NOMO-1 treated with dmso at 0.1 percent for 144 hours (cell line): ENCODE measurements around the gene SOS2.
"Not testable (repeated sequence)": the region's sequence is repeated elsewhere in the genome, so short reads cannot be mapped to it uniquely, and the experiment has no call there.

Experiments used
- DNase-seq: peaks from one replicate; lab custom pipeline; 2025; ENCODE audit not compliant: unreplicated experiment; lab: John Stamatoyannopoulos, UW

Gene SOS2

DNA sequence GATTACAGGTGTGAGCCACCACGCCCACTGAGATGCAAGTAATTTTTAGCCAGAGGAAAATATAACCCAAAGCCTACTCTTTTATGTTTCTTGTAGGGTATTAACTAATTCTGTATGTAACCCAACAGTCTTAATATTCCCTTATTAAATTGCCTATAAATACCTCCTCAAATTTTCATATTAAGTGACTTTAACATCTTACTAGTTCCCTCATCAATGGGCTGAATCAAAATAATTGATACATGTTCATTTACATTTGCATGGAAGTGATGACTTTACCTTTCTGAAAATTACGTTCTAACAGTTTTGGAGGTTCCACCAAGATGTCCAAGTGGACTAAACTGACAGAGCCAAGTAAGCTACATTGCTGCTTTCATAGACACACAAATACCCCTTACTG lies 3.1 kb downstream of the SOS2 start:
- DNase-seq, result no peak

DNA sequence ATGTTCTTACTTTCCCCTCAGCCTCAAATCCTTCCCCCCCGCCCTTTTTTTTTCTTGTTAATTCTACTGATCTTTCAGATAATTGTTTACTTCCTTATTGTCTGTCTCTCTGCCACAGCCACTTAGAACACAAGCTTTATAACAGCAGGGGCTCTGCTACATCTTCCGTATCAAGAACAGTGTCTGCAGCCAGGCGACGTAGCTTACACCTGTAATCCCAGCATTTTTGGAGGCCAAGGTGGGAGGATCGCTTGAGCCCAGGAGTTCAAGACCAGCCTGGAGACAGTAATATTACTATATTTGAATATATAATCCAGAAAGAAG lies 5.4 kb downstream of the SOS2 start:
- peak; percentile 22 for DNase-seq

DNA sequence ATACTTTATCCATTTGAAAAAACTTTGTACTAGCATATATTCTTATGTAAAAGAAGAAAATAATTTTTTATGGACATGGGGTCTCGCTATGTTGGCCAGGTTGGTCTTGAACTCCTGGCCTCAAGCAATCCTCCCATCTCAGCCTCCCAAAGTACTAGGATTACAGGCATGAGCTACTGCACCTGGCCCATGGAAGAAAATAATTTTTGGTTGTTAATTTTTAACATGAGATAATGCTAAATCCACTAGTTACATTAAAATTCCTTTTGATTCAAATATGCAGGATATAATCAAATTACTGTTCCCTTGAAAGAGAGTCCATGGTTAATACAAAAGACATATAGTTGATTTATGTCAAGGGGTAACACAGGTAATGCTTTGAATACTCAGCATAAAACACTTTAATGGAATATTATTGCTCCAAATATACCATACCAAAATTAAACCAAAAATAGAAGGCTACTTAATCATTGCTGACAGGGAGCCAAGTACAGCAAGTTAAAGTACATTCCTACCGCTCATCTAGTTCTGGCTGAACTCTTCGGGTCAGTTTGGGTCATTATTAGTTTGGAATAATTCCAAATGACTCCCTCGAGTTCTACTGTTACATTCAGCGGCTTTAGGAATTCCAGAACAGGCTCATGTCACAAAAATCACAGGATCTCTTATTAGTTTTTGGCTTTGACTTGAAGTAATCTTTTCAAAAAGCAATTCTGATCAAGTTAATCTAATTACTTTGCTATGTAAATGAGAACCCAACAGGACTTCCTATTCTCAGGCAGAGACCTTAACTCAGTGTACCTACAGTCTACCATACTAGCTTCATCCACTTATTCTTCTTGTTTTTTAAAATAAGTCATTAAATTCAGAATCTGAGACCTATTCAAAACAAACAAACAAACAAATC lies 6.1 kb downstream of the SOS2 start:
- no peak for DNase-seq

DNA sequence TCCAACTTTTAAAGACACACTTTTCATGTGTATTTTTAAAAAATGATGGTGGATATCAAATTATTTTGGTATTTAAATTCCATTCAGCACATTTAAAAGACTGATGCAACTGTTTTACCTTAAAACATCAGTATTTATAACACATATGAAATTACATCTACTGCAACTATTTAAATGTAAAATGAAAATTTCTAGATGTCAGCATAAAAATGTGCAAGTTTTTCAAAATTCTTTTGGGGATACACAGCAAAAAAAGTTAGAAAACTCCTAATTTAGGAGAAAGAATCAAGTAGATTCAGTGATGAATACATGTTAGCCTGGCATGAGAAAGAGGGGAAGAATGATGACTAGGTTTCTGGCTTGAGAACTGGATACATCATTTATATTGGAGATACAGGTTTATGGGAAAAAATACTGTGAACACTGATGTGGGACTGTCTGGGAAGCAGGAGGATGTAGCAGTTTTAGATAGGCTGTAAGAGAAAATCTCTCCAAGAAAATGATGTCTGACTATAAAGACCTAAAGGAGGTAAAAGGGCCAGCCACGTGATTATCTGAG lies 9.2 kb downstream of the SOS2 start:
- no peak for DNase-seq

DNA sequence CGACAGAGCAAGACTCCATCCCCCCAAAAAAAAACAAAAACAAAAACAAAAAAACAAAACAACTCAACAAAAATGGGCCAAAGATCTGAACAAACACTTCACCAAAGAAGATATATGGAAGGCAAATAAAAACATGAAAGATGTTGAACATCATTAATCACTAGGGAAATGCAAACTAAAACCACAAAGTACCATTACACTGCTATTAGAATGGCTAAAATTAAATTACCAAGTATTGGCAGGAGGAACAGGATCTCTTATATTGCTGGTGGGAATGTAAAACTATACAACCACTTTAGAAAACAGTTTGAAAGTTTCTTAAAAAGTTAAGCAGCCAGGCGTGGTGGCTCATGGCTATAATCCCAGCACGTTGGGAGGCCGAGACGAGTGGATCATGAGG lies 12.9 kb downstream of the SOS2 start:
- no peak for DNase-seq

DNA sequence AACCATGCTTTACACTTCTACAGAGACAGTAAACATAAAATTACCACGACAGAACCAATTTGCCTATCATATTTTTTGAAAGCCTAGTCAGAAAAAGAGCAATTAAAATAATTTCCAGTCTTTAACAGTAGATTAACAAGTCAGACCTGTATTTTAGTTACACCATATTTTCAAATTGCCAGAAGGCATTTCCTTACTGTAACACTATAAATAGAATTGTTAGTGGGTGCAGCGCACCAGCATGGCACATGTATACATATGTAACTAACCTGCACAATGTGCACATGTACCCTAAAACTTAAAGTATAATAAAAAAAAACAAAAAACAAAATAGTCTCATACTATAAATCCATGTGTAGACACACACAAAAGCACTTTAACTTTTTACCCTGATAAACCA lies 16.0 kb downstream of the SOS2 start:
- no peak for DNase-seq

DNA sequence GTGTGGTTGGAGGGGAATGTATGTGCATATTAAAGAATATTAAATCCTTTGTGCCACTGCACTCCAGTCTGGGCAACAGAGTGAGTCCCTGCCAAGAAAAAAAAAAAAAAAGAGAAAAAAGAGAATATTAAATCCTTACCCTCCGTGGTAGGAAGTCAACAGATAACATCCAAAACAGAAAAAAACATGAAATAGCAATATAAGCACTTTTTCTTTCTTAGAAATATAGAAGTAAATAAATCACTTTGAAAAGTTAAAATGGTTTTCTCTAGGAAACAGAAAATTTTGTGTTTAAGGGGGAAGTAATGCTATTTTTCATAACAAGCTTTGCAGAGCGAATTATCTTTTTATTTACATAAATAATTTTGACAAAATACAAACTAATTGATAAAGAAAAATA lies 17.6 kb downstream of the SOS2 start:
- no peak for DNase-seq

DNA sequence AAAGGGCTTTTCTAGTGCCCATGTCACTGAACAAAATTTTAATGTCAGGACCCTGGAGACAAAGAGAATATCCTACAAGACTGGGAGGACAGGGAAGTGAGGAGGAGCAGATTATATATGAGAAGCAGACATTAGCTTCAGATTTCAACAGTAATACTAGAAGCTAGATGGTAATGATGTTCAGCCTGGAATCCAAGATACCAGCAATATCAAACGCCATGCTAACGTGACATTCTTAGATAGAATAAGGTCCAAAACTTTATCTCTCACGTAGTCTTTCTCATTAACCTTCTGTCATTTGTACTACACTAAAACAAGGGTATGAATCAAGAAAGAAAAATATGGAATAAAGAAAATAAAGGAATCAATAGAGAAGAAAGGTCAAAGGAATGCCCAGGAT lies 18.7 kb downstream of the SOS2 start:
- DNase-seq, result no peak

DNA sequence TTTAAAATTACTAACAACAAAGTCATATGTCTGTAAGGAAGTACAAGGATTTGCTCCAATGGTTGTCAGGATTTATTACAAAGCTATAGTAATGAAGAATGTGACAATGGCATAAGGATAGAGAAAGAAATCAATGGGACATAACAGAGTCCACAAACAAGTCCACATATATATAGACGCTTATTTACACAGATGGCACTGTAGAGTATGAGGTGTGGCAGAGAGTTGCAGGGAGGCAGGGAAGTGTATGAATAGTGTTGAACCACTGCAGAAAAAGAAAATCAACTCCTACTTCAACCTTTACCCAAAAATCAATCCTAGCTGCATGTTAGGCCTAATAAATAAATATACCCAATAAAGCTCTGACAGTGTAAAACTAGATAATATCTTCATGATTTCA lies 21.3 kb downstream of the SOS2 start:
- no peak for DNase-seq

DNA sequence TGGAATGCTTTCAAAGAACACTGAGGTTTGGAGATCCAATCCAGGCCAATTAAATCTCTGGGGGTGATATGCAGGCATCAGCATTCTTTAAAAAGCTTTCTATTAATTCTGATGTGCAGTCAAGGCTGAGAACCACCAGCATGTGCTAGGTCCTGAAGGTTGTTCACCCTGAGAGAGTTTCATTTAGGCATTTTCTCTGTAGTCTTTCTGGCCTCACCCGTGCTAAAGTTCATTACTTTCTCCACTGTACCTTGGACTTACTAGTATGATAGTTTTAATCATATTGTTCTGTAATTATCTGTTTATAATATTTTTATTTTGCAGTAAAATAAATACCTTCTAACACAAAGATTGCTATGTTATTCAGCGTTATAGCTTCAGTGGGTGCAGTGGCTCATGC lies 32.9 kb downstream of the SOS2 start:
- DNase-seq, result no peak

DNA sequence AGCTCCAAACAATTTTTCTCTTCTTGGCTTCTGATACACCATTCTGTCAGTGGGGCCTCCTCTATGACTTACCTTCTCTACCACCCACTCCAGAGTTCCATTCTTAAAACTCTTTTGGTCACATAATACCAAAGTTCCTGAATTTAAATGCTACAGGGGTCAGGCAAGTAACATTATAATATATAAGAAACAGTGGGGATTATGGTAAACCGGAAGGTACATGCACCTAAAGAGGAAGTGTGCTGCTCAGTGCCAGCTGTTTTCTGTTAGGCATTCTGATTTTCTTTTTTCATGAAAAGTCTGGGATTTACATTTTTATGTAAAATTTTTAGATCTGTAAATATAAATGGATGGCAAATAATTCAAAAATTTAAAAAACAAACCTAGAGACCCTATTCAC lies 39.9 kb downstream of the SOS2 start:
- peak; percentile 4 for DNase-seq

DNA sequence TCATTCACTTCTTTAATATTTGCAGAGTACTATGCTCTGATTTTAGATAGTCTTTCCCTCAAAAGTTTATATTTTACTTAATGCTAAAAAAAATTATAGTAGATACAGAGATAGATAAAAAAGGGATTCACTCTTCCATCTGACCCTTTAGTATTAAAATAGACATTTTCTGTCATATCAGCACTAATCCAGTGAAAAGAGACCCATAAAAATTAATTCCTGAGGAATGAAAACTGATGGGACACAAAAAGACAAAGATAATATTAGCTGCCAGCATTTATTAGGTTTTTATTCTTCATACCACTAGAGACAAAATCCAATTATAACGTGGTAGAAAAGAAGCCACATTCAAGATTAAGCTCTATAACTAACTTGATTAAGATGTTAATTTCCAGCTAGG lies 45.3 kb downstream of the SOS2 start:
- DNase-seq, result no peak

DNA sequence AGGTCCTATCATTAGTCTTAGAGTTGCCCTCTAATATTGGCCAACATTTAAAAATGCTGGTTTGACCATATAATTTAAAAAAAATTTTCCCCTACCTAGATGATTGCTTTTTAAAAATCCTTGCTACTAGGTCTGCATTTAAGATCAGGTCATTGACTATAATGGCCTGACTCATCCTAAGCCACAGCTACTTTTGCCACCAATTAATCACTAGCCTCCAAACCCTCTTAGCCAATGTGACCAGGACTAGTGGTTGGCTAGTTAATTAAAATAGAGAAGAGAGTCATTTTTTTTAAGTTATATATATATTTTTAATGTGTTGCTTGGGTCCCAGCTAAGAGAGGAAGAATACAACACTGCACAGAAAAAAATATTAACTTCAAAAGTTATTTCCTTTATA lies 57.5 kb downstream of the SOS2 start:
- no peak for DNase-seq

DNA sequence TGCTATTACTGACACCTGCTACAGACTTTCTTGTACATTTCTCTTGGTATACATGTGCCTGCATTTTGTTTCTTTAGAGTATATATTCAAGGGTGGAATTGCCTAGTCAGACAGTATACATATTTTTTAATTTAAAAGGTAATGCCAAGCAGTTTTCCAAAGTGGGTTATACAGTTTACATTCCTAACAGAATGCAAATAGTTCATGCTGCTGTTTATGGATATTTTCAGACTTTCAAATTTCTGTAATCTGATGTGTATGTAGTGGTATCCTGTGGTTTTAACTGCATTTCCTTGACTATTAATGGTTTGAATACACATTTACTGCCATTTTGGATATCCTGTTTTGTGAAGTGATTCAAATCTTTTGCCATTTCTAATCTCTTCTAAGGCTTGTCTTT lies 59.5 kb downstream of the SOS2 start:
- no peak for DNase-seq

DNA sequence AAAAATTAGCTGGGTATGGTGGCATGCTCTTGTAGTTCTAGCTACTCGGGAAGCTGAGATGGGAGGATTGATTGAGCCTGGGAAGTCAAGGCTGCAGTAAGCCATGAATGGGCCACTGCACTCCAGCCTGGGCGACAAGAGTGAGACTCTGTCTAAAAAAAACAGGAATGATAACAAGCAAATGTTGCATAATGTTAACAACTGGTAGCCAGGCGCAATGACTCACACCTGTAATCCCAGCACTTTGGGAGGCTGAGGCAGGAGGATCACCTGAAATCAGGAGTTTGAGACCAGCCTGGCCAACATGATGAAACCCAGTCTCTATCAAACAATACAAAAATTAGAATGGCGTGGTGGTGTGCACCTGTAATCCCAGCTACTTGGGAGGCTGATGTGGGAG lies 64.0 kb downstream of the SOS2 start:
- not testable (repeated sequence) for DNase-seq

DNA sequence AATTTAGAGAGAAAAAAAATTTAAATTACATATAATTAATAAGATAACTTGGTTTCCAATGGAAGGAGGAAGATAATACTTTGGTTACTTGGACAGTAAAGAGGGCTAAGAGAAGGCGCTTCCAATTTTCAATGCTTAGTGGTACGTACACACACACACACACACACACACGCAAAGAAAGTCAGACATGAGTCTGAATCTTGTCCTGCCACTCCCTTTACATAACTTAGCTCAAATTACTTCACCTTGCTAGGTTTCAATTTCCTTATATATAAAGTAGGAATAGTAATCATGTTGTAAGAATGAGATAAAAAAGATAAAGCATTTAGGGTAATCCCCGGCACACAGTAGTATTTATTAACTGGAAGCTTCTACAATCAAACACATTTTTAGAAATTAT lies 75.3 kb downstream of the SOS2 start:
- DNase-seq, result no peak

DNA sequence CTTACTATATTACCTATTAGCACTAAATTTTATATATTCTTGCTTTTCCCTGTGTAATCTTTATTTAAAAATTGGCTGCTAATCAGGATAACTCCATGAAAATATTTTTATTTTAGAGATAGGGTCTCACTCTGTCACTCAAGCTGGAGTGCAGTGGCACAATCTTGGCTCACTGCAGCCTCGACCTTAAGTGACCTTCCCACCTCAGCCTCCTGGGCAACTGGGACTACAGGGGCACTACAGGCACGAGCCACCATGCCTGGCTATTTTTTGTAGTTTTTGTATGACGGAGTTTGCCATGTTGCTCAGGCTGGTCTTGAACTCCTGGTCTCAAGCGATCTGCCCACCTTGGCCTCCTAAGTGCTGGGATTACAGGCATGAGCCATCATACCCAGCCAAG lies 82.6 kb downstream of the SOS2 start:
- no peak for DNase-seq

DNA sequence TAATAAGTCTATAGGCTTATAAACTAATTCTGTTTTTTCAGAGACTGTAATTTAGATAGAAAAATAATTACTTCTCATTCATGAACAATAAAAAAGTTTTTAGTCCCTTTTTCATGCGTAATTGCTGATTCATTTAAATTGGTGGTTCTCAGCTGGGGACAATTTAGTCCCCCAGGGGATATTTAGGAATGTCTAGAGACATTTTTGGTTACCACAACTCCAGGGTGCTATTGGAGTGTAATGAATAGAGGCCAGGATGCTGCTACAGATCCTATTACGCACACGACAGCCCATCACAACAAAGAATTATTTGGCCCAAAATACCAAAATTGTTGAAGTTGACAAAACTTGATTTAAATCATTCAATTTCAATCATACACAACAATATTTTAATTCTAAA lies 92.2 kb downstream of the SOS2 start:
- DNase-seq, result no peak

DNA sequence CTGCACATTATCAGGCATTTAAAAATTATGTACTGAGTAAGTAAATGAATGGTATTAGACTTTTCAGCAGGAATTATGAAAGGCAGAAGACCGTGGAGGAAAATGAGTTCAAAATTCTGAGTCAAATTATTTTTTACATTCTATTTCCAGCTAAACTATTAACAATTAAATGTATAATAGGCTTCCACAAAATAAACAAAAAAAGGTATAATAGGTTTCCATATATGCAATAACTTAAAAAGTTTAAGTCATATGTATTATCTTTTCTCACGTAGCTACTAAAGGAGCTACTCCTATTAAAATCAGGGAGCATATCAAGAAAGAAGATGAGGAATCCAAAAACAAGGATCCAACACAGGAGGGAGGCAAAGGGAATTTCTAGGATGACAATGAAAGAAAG lies 103.6 kb downstream of the SOS2 start:
- DNase-seq, result no peak

DNA sequence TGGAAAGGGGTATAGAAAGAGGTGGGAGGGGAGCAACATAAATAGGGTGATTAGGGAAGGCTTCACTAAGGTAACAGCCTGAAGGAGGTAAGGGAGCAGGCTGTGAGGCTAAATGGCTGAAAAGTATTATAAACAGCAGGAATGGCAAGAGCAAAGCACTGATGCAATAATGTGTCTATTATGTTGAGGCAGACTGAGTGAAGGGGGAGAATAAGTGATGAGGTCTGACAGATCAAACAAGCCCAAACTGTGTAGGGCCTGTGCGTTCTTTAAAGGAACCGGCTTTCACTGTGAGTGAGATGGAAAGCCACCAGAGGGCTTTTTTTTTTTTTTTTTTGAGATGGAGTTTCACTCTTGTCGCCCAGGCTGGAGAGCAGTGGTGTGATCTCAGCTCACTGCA lies 108.3 kb downstream of the SOS2 start:
- no peak for DNase-seq

DNA sequence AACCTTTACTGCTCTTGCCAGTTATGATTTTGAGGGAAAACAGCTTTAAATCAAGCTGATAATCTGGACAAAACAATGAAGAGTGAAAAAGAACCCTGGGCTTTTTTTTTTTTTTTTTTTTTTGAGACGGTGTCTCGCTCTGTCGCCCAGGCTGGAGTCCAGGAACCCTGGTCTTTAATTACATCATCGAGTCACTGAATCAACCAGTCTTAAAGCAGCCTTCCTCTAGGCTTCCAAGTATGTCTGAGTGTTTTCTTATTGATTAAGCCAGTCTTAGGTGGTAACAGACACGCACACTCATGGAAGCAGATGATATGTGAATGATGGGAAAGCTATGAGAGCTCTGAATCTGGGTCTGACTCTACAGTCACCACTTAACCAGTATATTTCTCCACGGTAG lies 109.1 kb downstream of the SOS2 start:
- DNase-seq, result no peak

DNA sequence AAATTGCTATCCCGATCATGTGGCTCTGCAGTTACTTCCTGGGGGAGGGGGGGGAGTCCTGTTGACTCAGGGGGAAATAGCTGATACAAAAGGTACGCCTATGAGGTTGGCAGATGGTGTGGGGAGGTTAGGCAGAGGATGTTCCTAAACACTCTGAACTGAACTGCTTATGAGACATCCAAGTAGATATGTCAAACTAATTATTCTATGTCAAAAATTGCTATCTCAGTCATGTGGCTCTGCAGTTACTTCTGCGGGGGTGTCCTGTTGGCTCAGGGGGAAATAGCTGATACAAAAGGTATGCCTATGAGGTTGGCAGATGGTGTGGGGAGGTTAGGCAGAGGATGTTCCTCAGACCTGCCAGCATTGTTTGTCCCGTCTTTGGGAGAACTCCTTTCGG lies 109.9 kb downstream of the SOS2 start:
- DNase-seq, result no peak

DNA sequence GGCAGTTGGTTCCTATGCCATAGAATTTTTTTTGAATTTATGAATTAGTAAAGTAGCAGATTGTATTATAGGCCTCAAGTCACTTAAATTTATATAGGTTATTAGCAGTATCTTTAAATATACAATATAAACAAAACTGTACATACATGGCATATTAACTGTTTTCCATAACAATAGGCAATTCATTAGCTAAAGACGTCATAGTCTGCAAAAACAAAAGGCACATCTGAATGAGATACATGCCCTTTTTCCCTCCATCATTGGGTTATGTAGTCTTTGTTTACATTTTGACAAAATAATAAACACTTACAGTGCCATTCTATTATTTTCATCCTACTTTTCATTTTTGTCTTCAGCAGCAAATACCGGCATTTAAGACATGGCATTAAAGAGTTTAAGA lies 113.9 kb downstream of the SOS2 start:
- no peak for DNase-seq
